ENCODE measurements around the gene SCNN1B. TPM values are rescaled to one million over a fixed set of nuclear protein-coding genes. Genes with fewer than 3 reads are reported as not detected.

Gene SCNN1B
- polyA plus RNA-seq, 1 donor from 2014 or later = not detected

- Histone ChIP-seq H3K9ac (ENCODE audit: low read length) (no peak overlapping the region), H3K36me3 (ENCODE audit: insufficient read depth, low read length) (no peaks in the 10 kb centered on the region), H3K27ac (ENCODE audit: low read length) (no peak overlapping the region), H3K79me2 (replicated peaks; ENCODE audit: insufficient read depth, low read length) (no peaks in the 10 kb centered on the region), H2AFZ (ENCODE audit: low read depth, low read length) (no peak overlapping the region), H4K20me1 (ENCODE audit: insufficient read depth) (no peaks in the 10 kb centered on the region), H3K4me2 (ENCODE audit: low read length) (no peak overlapping the region), H3K4me3 (ENCODE audit: low read length) (no peak overlapping the region), H3K9me2 (ENCODE audit: insufficient read depth, low read length) (no peaks in the 10 kb centered on the region), H3K27me3 (ENCODE audit: insufficient read depth, low read depth, low read length) (no peaks in the 10 kb centered on the region), H3F3A (ENCODE audit: insufficient read depth, low read length, poor library complexity, severe bottlenecking) (no peaks in the 10 kb centered on the region), H3K9me3 (ENCODE audit: low read length) (no peaks in the 10 kb centered on the region)
- TF ChIP-seq RAD21 (conservative IDR thresholded peaks at IDR 0.05) (no peak), TAF1 (IDR thresholded peaks at IDR 0.05; ENCODE audit: low read depth) (no peak), REST (IDR thresholded peaks at IDR 0.05; ENCODE audit: borderline replicate concordance) (no peak), POLR2AphosphoS5 (IDR thresholded peaks at IDR 0.05) (no peak), CTCF (IDR thresholded peaks at IDR 0.05; ENCODE audit: poor library complexity, severe bottlenecking) (no peak), EP300 (conservative IDR thresholded peaks at IDR 0.05; ENCODE audit: poor library complexity, severe bottlenecking) (no peak), EZH2 (IDR thresholded peaks at IDR 0.05; ENCODE audit: borderline replicate concordance, insufficient read depth, low read length, poor library complexity, severe bottlenecking) (no peak), SMC3 (conservative IDR thresholded peaks at IDR 0.05; ENCODE audit: poor library complexity) (no peak), MXI1 (conservative IDR thresholded peaks at IDR 0.05; ENCODE audit: poor library complexity, severe bottlenecking) (no peak)
These were observed 27.1 kb upstream of the SCNN1B start for GRCh38 chr16:23274968-23275367.

GRCh38 chr16:23276821-23277220, 25.3 kb upstream of the SCNN1B start:
- Histone ChIP-seq H3K79me2 (replicated peaks; ENCODE audit: insufficient read depth, low read length) (no peaks in the 10 kb centered on the region), H4K20me1 (ENCODE audit: insufficient read depth) (no peaks in the 10 kb centered on the region), H2AFZ (ENCODE audit: low read depth, low read length) (no peak overlapping the region), H3K4me2 (ENCODE audit: low read length) (no peak overlapping the region), H3K4me3 (ENCODE audit: low read length) (no peak overlapping the region), H3K9me3 (ENCODE audit: low read length) (no peaks in the 10 kb centered on the region), H3K27ac (ENCODE audit: low read length) (no peak overlapping the region), H3K36me3 (ENCODE audit: insufficient read depth, low read length) (no peaks in the 10 kb centered on the region), H3K27me3 (ENCODE audit: insufficient read depth, low read depth, low read length) (no peaks in the 10 kb centered on the region), H3F3A (ENCODE audit: insufficient read depth, low read length, poor library complexity, severe bottlenecking) (no peaks in the 10 kb centered on the region), H3K9ac (ENCODE audit: low read length) (no peak overlapping the region), H3K9me2 (ENCODE audit: insufficient read depth, low read length) (no peaks in the 10 kb centered on the region)
- TF ChIP-seq RAD21 (conservative IDR thresholded peaks at IDR 0.05) = no peak
- no peak for TF ChIP-seq EZH2 (IDR thresholded peaks at IDR 0.05; ENCODE audit: borderline replicate concordance, insufficient read depth, low read length, poor library complexity, severe bottlenecking)
- no peak for TF ChIP-seq SMC3 (conservative IDR thresholded peaks at IDR 0.05; ENCODE audit: poor library complexity)
- no peak for TF ChIP-seq MXI1 (conservative IDR thresholded peaks at IDR 0.05; ENCODE audit: poor library complexity, severe bottlenecking)
- TF ChIP-seq EP300 (conservative IDR thresholded peaks at IDR 0.05; ENCODE audit: poor library complexity, severe bottlenecking) = no peak
- TF ChIP-seq TAF1 (IDR thresholded peaks at IDR 0.05; ENCODE audit: low read depth) = no peak
- TF ChIP-seq CTCF (IDR thresholded peaks at IDR 0.05; ENCODE audit: poor library complexity, severe bottlenecking) = no peak
- TF ChIP-seq REST (IDR thresholded peaks at IDR 0.05; ENCODE audit: borderline replicate concordance) = no peak
- TF ChIP-seq POLR2AphosphoS5 (IDR thresholded peaks at IDR 0.05) = no peak
